IMR-90 (cell line): ENCODE data around the gene LYPD6. TPM values are rescaled to one million over a fixed set of nuclear protein-coding genes. Genes with fewer than 3 reads are reported as not detected.

ENCODE experiments used
- ATAC-seq: fragments of 200-7000 bp; cut with Tn5 transposase; 2 replicates; pipeline ENCODE4 v1.9.1; 2020; ENCODE audit warnings: low read depth, mild to moderate bottlenecking, moderate library complexity
- BruUV-seq: library from RNA; stranded (reverse); fragments of 400-500 nt; replicated peaks from 2 replicates; lab custom pipeline; 2021; lab: Mats Ljungman, UMichigan
- CTCF ChIA-PET: fragments of 300-600 bp; formaldehyde crosslinking; extraction: SDS; loops from one replicate; lab custom pipeline; 2021; ENCODE audit warnings: antibody characterized with exemption; lab: Yijun Ruan, JAX
- POLR2A ChIA-PET: fragments of 300-600 bp; sonication (Branson Sonifier 250); formaldehyde crosslinking; loops from one replicate; lab custom pipeline; 2022; ENCODE audit warnings: antibody characterized with exemption; ENCODE audit not compliant: unreplicated experiment; lab: Charles Lee
- DNase-seq: peaks from one replicate; pipeline ENCODE4 v3.0.0; 2013
- H2AFZ ChIP-seq: replicated peaks from 2 replicates; pipeline ENCODE3; 2013; ENCODE audit warnings: low read length, mild to moderate bottlenecking; ENCODE audit not compliant: poor library complexity
- H2AK5ac ChIP-seq: 2 replicates; pipeline ENCODE4 v1.6.1; 2013; ENCODE audit warnings: low read depth, low read length, inconsistent platforms
- H2AK9ac ChIP-seq: replicated peaks from 2 replicates; pipeline ENCODE3; 2013; ENCODE audit warnings: mild to moderate bottlenecking, low read depth, low read length, moderate library complexity; ENCODE audit not compliant: poor library complexity
- H2BK120ac ChIP-seq: 2 replicates; pipeline ENCODE4 v1.6.1; 2013; ENCODE audit warnings: low read depth, low read length, inconsistent platforms
- H2BK15ac ChIP-seq: 3 replicates; pipeline ENCODE4 v1.6.1; 2013; ENCODE audit warnings: low read depth, low read length, inconsistent platforms
- H2BK20ac ChIP-seq: 2 replicates; pipeline ENCODE4 v1.6.1; 2013; ENCODE audit warnings: low read depth, mild to moderate bottlenecking, inconsistent platforms, low read length, moderate library complexity
- H2BK5ac ChIP-seq: 2 replicates; pipeline ENCODE4 v1.6.1; 2013; ENCODE audit warnings: mild to moderate bottlenecking, low read depth, low read length, inconsistent platforms; ENCODE audit not compliant: poor library complexity, severe bottlenecking
- H3K14ac ChIP-seq: replicated peaks from 2 replicates; pipeline ENCODE4 v1.6.1; 2013; ENCODE audit warnings: low read depth, low read length, inconsistent platforms
- H3K18ac ChIP-seq: 2 replicates; pipeline ENCODE4 v1.6.1; 2013; ENCODE audit warnings: low read depth, low read length, control low read depth
- H3K23ac ChIP-seq: 2 replicates; pipeline ENCODE4 v1.6.1; 2013; ENCODE audit warnings: low read depth, low read length, inconsistent platforms
- H3K27ac ChIP-seq: 2 replicates; pipeline ENCODE4 v1.5.1; 2013; ENCODE audit warnings: mild to moderate bottlenecking, control low read depth, low read length; ENCODE audit not compliant: insufficient read depth
- H3K27me3 ChIP-seq: 2 replicates; pipeline ENCODE4 v1.6.1; 2013; ENCODE audit warnings: low read length; ENCODE audit not compliant: control insufficient read depth, insufficient read depth
- H3K36me3 ChIP-seq: 2 replicates; pipeline ENCODE4 v1.6.1; 2013; ENCODE audit warnings: low read length, mixed read lengths; ENCODE audit not compliant: control insufficient read depth, insufficient read depth
- H3K4ac ChIP-seq: 2 replicates; pipeline ENCODE4 v1.6.1; 2013; ENCODE audit warnings: low read depth, low read length, inconsistent platforms
- H3K4me1 ChIP-seq: 2 replicates; pipeline ENCODE4 v1.6.1; 2013; ENCODE audit warnings: low read length, mixed read lengths; ENCODE audit not compliant: control insufficient read depth, insufficient read depth
- H3K4me2 ChIP-seq: 2 replicates; pipeline ENCODE4 v1.6.1; 2013; ENCODE audit warnings: low read depth, mild to moderate bottlenecking, control low read depth, low read length, moderate library complexity
- H3K4me3 ChIP-seq: 2 replicates; pipeline ENCODE4 v1.5.1; 2013; ENCODE audit warnings: low read depth, mild to moderate bottlenecking, control low read depth, low read length, moderate library complexity; ENCODE audit not compliant: insufficient read depth
- H3K56ac ChIP-seq: 2 replicates; pipeline ENCODE4 v1.6.1; 2013; ENCODE audit warnings: low read length, inconsistent platforms; ENCODE audit not compliant: insufficient read depth; ENCODE audit errors: extremely low read depth
- H3K79me1 ChIP-seq, 2 experiments: 2 replicates each; pipeline ENCODE4 v1.6.1; 2013; ENCODE audit warnings: low read length in 2 of 2, inconsistent platforms in 1 of 2, low read depth in 1 of 2
- H3K9ac ChIP-seq: 2 replicates; pipeline ENCODE4 v1.6.1; 2013; ENCODE audit warnings: low read depth, low read length, control low read depth
- H3K9me1 ChIP-seq: 2 replicates; pipeline ENCODE4 v1.6.1; 2013; ENCODE audit warnings: low read length, inconsistent platforms; ENCODE audit not compliant: insufficient read depth
- H3K9me3 ChIP-seq: 2 replicates; pipeline ENCODE4 v1.6.1; 2013; ENCODE audit warnings: low read length; ENCODE audit not compliant: control insufficient read depth, insufficient read depth
- H4K20me1 ChIP-seq: 2 replicates; pipeline ENCODE4 v1.6.1; 2013; ENCODE audit warnings: low read length, inconsistent platforms; ENCODE audit not compliant: insufficient read depth
- H4K5ac ChIP-seq: 2 replicates; pipeline ENCODE4 v1.6.1; 2013; ENCODE audit warnings: mild to moderate bottlenecking, low read depth, low read length, control low read depth
- H4K8ac ChIP-seq, 2 experiments: 2 replicates each; pipeline ENCODE4 v1.6.1; 2013; ENCODE audit warnings: low read depth in 2 of 2, low read length in 2 of 2, control low read depth in 1 of 2, inconsistent platforms in 1 of 2
- H4K91ac ChIP-seq: 2 replicates; pipeline ENCODE4 v1.6.1; 2013; ENCODE audit warnings: low read depth, low read length, inconsistent platforms; ENCODE audit not compliant: insufficient read depth
- BHLHE40 ChIP-seq: fragments of 150-350 bp; IDR thresholded peaks from 2 replicates; pipeline ENCODE4 v1.6.1; 2016; ENCODE audit warnings: mild to moderate bottlenecking, low read depth, low read length
- CEBPB ChIP-seq: IDR thresholded peaks from 2 replicates; pipeline ENCODE4 v1.6.1; 2012; ENCODE audit warnings: low read depth, low read length, improper control_type of control experiment
- CTCF ChIP-seq: conservative IDR thresholded peaks from 2 replicates; pipeline ENCODE4 v1.5.1; 2012; ENCODE audit warnings: mild to moderate bottlenecking, low read depth, low read length, improper control_type of control experiment
- ELK1 ChIP-seq: fragments of 150-350 bp; IDR thresholded peaks from 2 replicates; pipeline ENCODE4 v1.6.1; 2016; ENCODE audit warnings: low read depth, mild to moderate bottlenecking, low read length, moderate library complexity, borderline replicate concordance
- FOS ChIP-seq: fragments of 150-350 bp; IDR thresholded peaks from 2 replicates; pipeline ENCODE4 v1.6.1; 2016; ENCODE audit warnings: low read depth, low read length
- MAFK ChIP-seq: IDR thresholded peaks from 2 replicates; pipeline ENCODE4 v1.6.1; 2012; ENCODE audit warnings: low read depth, low read length, improper control_type of control experiment
- MAZ ChIP-seq: IDR thresholded peaks from 2 replicates; pipeline ENCODE4 v1.6.1; 2012; ENCODE audit warnings: low read depth, mild to moderate bottlenecking, low read length, improper control_type of control experiment, moderate library complexity, borderline replicate concordance
- MXI1 ChIP-seq: IDR thresholded peaks from 2 replicates; pipeline ENCODE4 v1.6.1; 2012; ENCODE audit warnings: low read depth, mild to moderate bottlenecking, low read length, moderate library complexity, borderline replicate concordance
- RAD21 ChIP-seq: IDR thresholded peaks from 2 replicates; pipeline ENCODE4 v1.6.1; 2012; ENCODE audit warnings: low read length, improper control_type of control experiment
- RFX5 ChIP-seq: IDR thresholded peaks from 2 replicates; pipeline ENCODE4 v1.8.0; 2012; ENCODE audit warnings: low read depth, mild to moderate bottlenecking, low read length, moderate library complexity
- WGBS, 2 experiments: methylation state at CpG; one replicate each; pipeline versions ENCODE4 v1.1.5 to v1.1.7; 2013; ENCODE audit warnings: missing lambda C conversion rate in 2 of 2; ENCODE audit not compliant: insufficient read length in 1 of 2; ENCODE audit errors: extremely low coverage in 2 of 2; 5-methylcytosine and 5-hydroxymethylcytosine counted together
- dilution Hi-C: fragments of 300-500 bp; cut with HindIII; formaldehyde crosslinking; loops from one replicate; pipeline ENCODE4 v1.14.3; 2018; ENCODE audit warnings: low sequenced_read_pairs; ENCODE audit not compliant: unreplicated experiment
- in situ Hi-C: fragments of 300-500 bp; cut with MboI; formaldehyde crosslinking; loops from 3 replicates; pipeline ENCODE4 v1.14.3; 2019; ENCODE audit warnings: low sequenced_read_pairs, inconsistent platforms, mixed read lengths
- intact Hi-C: fragments of 100-400 bp; cut with micrococcal nuclease; formaldehyde crosslinking; loops from 2 replicates; pipeline ENCODE4 v1.10.0; 2022
- polyA plus RNA-seq, 3 experiments: library from polyadenylated mRNA; depleted of rRNA; stranded (reverse); fragments of >200 nt; gene quantifications; 2 replicates each; pipeline ENCODE4 v1.2.3, GENCODE V29; 2012; ENCODE audit warnings: low replicate concordance in 1 of 3
- total RNA-seq: library from RNA; depleted of rRNA; stranded (reverse); fragments of >200 nt; gene quantifications from 2 replicates; pipeline ENCODE4 v1.2.3, GENCODE V29; 2012

Gene LYPD6
- total and polyA plus RNA-seq, 2 of the 4 experiments (the other 2 are of a cell fraction), result 0.87 to 0.90 TPM

DNA sequence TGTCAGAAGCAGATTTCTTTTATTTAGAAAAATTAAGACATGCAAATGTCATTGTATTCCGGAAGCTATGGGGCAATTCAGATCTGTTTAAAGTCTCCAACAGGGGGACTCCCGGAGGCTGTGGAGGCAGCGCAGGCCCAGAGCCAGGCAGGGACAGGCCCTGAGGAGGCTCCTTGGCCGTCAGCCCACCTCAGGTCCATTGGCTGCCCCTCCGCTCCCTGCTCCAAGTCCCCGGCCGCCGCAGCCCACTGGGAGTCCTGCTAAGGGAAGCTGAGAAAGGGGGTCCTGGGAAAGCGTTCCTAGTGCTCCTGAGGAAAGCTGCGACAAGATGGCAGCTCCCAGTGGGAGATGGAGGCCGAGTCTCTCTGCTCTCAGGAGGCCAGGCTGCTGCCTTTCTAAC is 20.0 kb upstream of the LYPD6 start:
- no peak for ATAC-seq

More for the DNA sequence above, 20.0 kb upstream of the LYPD6 start:
- Histone ChIP-seq H3K4me2 (no peak overlapping the region), H3K9me3 (no peaks in the 10 kb centered on the region), H3K4me1 (no peaks in the 10 kb centered on the region), H2BK5ac (no peak overlapping the region), H4K5ac (no peak overlapping the region), H3K18ac (no peak overlapping the region), H3K27ac (no peak overlapping the region), H2AK9ac (no peak overlapping the region), H2AK5ac (no peak overlapping the region), H4K20me1 (no peaks in the 10 kb centered on the region), H3K36me3 (no peaks in the 10 kb centered on the region), H3K27me3 (peaks cover 4% of the 10 kb centered on the region; the same call in 1 of the 2 replicates), H2BK20ac (no peak overlapping the region), H3K79me1 (no peaks in the 10 kb centered on the region), H3K14ac (no peak overlapping the region), H3K56ac (no peak overlapping the region), H2BK120ac (no peak overlapping the region), H2BK15ac (no peak overlapping the region), H3K9me1 (no peaks in the 10 kb centered on the region), H3K4me3 (no peak overlapping the region), H3K9ac (no peak overlapping the region), H4K8ac (no peak overlapping the region), H3K23ac (no peak overlapping the region), H2AFZ (no peak overlapping the region), H4K91ac (no peak overlapping the region), H3K4ac (no peak overlapping the region)
- ChIA-PET CTCF (no interaction called here), POLR2A (no interaction called here)
- no peak for TF ChIP-seq FOS
- no peak for TF ChIP-seq MAZ
- no peak for TF ChIP-seq ELK1
- no peak for TF ChIP-seq BHLHE40
- no peak for TF ChIP-seq CEBPB
- TF ChIP-seq MXI1, result no peak
- no peak for TF ChIP-seq CTCF
- TF ChIP-seq RFX5, result no peak
- TF ChIP-seq RAD21, result no peak
- TF ChIP-seq MAFK, result no peak
- intact Hi-C loops (no loop called here), in situ Hi-C loops (loop anchor here (10.0 to 25.0 kb wide), 2 partner anchors 286 to 673 kb away; partner anchors contain the start of gene EPC2), dilution Hi-C loops (no loop called here)
- BruUV-seq, result no TSS peak
- 50% methylated on average over 2 of the region's 11 CpGs; no CpG with 5 or more reads in 1 of the 2 experiments for WGBS, 2 experiments
- DNase-seq, result no peak
